Loucy (cell line): ENCODE measurements around the gene SERPINB6.

ENCODE experiments used
- EZH2phosphoT487 ChIP-seq: fragments of 200-600 bp; IDR thresholded peaks from 2 replicates; pipeline ENCODE4 v1.6.1; 2018; ENCODE audit warnings: antibody characterized with exemption, mild to moderate bottlenecking, moderate library complexity, borderline replicate concordance
- TF ChIP-seq, protein P1 (sequence below): fragments of 200-600 bp; sonication (generic); conservative IDR thresholded peaks from 2 replicates; pipeline ENCODE4 v1.5.1; 2014; ENCODE audit warnings: mild to moderate bottlenecking, antibody characterized with exemption, low read length

DNA sequence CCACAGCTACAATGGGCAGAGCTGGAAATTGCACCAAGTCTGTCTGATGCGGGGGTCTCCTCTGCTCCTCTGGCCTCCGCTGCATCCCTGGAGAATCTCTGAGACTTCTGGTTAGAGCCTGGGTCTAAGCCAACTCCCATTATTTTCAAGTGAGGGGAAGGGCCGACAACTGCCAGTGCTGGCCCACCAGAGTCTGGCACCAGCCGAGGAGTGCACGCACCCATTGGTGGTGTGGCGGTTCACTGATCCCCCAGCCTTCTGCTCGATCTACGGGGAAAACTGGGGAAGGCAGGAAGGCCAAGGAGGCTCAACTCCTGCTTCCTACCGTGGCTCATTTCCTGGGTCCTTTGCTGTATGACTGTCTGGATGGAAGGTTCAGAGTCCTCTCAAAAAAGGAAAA lies 34.5 kb upstream of the SERPINB6 start:
- TF ChIP-seq, protein P1, sequence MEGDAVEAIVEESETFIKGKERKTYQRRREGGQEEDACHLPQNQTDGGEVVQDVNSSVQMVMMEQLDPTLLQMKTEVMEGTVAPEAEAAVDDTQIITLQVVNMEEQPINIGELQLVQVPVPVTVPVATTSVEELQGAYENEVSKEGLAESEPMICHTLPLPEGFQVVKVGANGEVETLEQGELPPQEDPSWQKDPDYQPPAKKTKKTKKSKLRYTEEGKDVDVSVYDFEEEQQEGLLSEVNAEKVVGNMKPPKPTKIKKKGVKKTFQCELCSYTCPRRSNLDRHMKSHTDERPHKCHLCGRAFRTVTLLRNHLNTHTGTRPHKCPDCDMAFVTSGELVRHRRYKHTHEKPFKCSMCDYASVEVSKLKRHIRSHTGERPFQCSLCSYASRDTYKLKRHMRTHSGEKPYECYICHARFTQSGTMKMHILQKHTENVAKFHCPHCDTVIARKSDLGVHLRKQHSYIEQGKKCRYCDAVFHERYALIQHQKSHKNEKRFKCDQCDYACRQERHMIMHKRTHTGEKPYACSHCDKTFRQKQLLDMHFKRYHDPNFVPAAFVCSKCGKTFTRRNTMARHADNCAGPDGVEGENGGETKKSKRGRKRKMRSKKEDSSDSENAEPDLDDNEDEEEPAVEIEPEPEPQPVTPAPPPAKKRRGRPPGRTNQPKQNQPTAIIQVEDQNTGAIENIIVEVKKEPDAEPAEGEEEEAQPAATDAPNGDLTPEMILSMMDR = no peak
- TF ChIP-seq EZH2phosphoT487 = no peak
